A549 (cell line): ENCODE data around the gene DCDC2.

ENCODE experiments used
- CBX2 ChIP-seq: fragments of 200-600 bp; sonication (generic); IDR thresholded peaks from 2 replicates; pipeline ENCODE4 v1.6.1; 2016; ENCODE audit warnings: low read depth, mild to moderate bottlenecking, borderline replicate concordance
- CHD2 ChIP-seq: fragments of 150-350 bp; IDR thresholded peaks from 2 replicates; pipeline ENCODE4 v1.6.1; 2014; ENCODE audit warnings: low read length; ENCODE audit not compliant: partially characterized antibody
- JUNB ChIP-seq: fragments of >200 bp; sonication (Bioruptor Twin); formaldehyde crosslinking; IDR thresholded peaks from 2 replicates; pipeline ENCODE4 v1.6.1; 2016

- TF ChIP-seq CHD2 (no peak), JUNB (no peak), CBX2 (no peak)
Measured at GRCh38 chr6:24228123-24228522, 129.7 kb downstream of the DCDC2 start.
